ENCODE results near the gene FOXF1. TPM values are rescaled to one million over a fixed set of nuclear protein-coding genes. Genes with fewer than 3 reads are reported as not detected.

The FOXF1 gene
- polyA plus RNA-seq, 1 donor: 22.3 TPM

DNA sequence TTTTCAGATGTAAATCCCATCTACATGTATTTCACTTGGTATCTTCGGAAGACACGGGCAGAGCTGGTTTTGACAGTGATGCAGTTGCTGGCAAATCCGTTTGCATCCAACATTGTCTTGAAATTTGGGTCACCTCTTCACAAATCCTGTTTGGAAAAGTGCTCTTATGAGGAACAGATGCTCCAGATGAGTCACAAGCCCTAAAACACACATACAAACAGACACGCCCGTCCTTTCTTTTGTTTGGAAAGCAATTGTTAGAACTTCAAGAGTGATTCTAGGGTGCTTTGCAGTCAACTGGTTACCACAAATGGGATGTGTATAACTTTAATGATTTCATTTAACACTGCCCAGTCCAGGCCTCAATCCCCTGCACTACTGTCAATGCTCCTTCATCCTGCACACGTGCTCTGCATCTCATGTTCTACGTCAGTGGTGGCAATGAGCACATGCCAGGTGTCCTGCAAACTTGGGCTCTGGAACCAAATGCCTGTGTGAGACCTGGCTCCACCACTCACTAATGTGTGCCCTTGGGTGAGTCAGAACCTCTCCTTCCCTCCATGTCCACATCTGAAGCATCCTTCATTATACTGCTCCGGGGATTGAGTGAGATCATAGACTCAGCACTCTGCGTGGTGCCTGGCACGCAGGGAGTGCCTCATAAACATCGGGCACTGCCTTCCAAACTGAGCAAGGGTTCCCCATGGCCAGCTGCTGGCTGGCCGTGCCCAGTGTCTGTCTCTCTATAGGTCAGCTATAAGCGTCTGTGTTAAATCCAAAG lies 19.3 kb upstream of the FOXF1 start:
- Histone ChIP-seq H3K4me1 (ENCODE audit: control insufficient read depth, insufficient read depth, low read length) (peaks cover 12% of the 10 kb centered on the region), H3K27ac (ENCODE audit: low read length) (no peak overlapping the region), H3K36me3 (ENCODE audit: control insufficient read depth, insufficient read depth, low read length) (peaks cover 19% of the 10 kb centered on the region), H3K27me3 (ENCODE audit: control insufficient read depth, insufficient read depth, low read length) (peaks cover 87% of the 10 kb centered on the region), H3K4me3 (ENCODE audit: low read length) (no peak overlapping the region), H3K9me3 (ENCODE audit: control insufficient read depth, low read depth, low read length) (peaks cover 2% of the 10 kb centered on the region)
- no peak for DNase-seq
- no CpG with 5 or more reads among the region's 13 CpGs for WGBS (ENCODE audit: insufficient coverage, low lambda C conversion rate)

DNA sequence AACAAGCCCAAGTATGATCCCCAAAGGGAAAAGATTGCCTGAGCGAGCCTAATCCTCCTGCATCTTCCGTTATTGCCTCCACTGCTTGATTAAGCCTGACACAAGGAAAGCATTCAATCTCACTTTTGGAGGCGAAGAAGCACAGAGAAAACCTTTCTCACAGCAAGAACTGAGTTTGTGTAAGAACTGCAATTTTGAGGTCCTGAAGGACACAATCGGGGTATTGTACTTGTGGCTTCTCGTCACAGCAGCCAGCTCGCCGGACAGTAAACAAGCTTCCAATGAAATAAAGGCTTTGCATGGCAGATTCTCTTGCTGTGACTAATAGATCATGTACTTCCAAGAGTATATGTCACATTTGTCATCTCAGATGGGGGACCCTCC lies 18.7 kb upstream of the FOXF1 start:
- Histone ChIP-seq H3K36me3 (ENCODE audit: control insufficient read depth, insufficient read depth, low read length) (peaks cover 17% of the 10 kb centered on the region), H3K27ac (ENCODE audit: low read length) (no peak overlapping the region), H3K9me3 (ENCODE audit: control insufficient read depth, low read depth, low read length) (peaks cover 2% of the 10 kb centered on the region), H3K4me3 (ENCODE audit: low read length) (no peak overlapping the region), H3K27me3 (ENCODE audit: control insufficient read depth, insufficient read depth, low read length) (peaks cover 87% of the 10 kb centered on the region), H3K4me1 (ENCODE audit: control insufficient read depth, insufficient read depth, low read length) (peaks cover 12% of the 10 kb centered on the region)
- no peak for DNase-seq
- 67% methylated on average over 1 of the region's 7 CpGs for WGBS (ENCODE audit: insufficient coverage, low lambda C conversion rate)

DNA sequence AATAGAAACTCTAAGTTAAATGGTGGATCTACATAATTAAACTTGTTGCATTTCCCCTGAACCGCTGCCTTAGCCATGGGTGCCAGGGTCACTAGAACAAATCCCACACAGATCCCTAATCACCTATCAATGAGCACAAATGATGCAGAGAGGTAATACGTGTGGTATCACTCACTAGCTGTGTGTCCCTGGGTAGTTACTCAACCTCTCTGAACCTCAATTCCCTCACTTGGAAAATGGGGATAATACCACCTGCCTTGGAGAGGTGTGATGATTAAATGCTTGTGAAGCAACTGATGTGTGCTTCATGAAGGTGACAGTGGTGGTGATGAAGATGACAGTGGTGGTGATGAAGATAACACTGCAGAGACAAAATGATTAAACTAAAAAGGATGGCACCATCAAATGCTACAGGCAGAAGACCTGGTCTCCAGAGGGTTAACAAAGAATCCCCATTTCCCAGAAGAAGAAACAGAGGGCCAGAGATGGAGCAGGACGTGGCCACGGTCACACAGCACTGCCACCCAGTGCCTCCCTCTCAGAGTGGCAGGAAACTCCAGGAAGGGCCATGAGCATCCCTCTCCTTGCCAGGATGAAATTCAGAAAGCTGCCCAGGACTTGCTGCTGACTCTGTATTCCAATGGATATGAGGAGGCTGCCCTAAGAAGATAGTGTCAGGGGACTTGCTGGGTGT lies 17.9 kb upstream of the FOXF1 start:
- Histone ChIP-seq H3K27ac (ENCODE audit: low read length) (peak overlapping the region; percentile 74), H3K9me3 (ENCODE audit: control insufficient read depth, low read depth, low read length) (peaks cover 2% of the 10 kb centered on the region), H3K4me1 (ENCODE audit: control insufficient read depth, insufficient read depth, low read length) (peaks cover 12% of the 10 kb centered on the region), H3K4me3 (ENCODE audit: low read length) (no peak overlapping the region), H3K27me3 (ENCODE audit: control insufficient read depth, insufficient read depth, low read length) (peaks cover 88% of the 10 kb centered on the region), H3K36me3 (ENCODE audit: control insufficient read depth, insufficient read depth, low read length) (peaks cover 13% of the 10 kb centered on the region)
- no CpG with 5 or more reads among the region's 4 CpGs for WGBS (ENCODE audit: insufficient coverage, low lambda C conversion rate)
- DNase-seq: no peak

DNA sequence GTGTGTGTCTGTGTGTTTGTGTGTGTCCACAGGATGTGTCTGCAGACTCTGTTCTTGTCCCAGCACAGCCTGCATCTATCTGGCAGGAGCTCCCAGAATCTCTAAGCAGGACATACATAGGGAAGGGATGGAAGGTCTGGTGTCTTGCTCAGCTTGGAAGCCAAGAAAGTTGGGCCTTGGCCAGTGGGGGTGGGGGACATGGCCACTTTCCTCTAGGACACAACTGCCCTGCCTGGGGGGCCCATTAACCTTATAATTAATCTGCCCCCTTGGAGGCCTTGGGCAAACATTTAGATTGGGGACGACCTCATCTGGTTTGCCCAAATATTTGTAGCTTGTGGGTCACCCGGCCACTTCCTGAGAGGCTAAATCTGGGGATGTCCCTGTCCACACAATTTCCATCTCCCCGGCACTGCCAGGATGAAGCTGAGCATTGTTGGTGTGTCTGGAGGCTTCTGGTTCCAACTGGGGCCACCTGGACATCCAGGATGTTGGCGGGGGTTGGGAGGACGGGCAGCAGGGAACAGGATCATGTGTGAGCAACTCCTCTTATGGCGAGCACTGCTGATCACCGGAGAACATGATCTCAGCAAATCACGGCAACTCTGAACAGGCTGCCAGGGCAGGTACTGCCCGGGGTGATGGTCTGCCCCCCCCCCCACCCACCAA lies 17.2 kb upstream of the FOXF1 start:
- H3K4me1 ChIP-seq (ENCODE audit: control insufficient read depth, insufficient read depth, low read length): peaks cover 12% of the 10 kb centered on the region

DNA sequence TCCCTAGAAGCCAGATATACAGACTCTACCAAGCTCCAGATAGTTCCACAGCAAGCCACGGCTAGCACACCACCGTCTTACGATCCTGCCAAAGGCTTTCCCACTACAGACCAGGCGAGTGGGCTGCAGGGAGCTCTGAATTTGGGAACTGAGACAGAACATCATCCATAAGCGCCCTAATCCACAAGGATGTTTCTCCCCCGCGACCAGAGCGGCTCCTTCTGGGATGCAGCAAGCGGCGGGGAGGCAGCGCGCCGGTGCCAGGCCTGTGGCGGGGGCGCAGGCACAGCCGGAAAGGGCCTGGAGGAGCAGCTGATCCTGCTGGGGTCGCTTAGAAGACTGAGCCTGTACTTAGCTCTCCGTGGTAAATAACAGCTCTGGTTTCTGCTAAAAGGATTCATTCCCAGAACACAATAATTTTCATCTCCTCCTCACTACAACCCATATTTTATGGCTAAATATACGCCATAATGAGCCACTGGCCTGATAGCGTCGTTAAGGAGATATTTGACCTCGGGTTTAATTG lies 16.2 kb upstream of the FOXF1 start:
- Histone ChIP-seq H3K27ac (ENCODE audit: low read length) (peak overlapping the region; percentile 74), H3K27me3 (ENCODE audit: control insufficient read depth, insufficient read depth, low read length) (peaks cover 94% of the 10 kb centered on the region), H3K4me1 (ENCODE audit: control insufficient read depth, insufficient read depth, low read length) (peaks cover 12% of the 10 kb centered on the region), H3K36me3 (ENCODE audit: control insufficient read depth, insufficient read depth, low read length) (peaks cover 7% of the 10 kb centered on the region), H3K9me3 (ENCODE audit: control insufficient read depth, low read depth, low read length) (peaks cover 7% of the 10 kb centered on the region), H3K4me3 (ENCODE audit: low read length) (no peak overlapping the region)
- WGBS (ENCODE audit: insufficient coverage, low lambda C conversion rate): no CpG with 5 or more reads among the region's 22 CpGs
- DNase-seq: no peak

More for the DNA sequence above, 17.2 kb upstream of the FOXF1 start:
- peak overlapping the region; percentile 74 for H3K27ac ChIP-seq (ENCODE audit: low read length)
- H3K36me3 ChIP-seq (ENCODE audit: control insufficient read depth, insufficient read depth, low read length): peaks cover 13% of the 10 kb centered on the region
- H3K4me3 ChIP-seq (ENCODE audit: low read length): no peak overlapping the region
- peaks cover 93% of the 10 kb centered on the region for H3K27me3 ChIP-seq (ENCODE audit: control insufficient read depth, insufficient read depth, low read length)
- WGBS (ENCODE audit: insufficient coverage, low lambda C conversion rate): no CpG with 5 or more reads among the region's 9 CpGs
- DNase-seq: no peak
- H3K9me3 ChIP-seq (ENCODE audit: control insufficient read depth, low read depth, low read length): peaks cover 2% of the 10 kb centered on the region

DNA sequence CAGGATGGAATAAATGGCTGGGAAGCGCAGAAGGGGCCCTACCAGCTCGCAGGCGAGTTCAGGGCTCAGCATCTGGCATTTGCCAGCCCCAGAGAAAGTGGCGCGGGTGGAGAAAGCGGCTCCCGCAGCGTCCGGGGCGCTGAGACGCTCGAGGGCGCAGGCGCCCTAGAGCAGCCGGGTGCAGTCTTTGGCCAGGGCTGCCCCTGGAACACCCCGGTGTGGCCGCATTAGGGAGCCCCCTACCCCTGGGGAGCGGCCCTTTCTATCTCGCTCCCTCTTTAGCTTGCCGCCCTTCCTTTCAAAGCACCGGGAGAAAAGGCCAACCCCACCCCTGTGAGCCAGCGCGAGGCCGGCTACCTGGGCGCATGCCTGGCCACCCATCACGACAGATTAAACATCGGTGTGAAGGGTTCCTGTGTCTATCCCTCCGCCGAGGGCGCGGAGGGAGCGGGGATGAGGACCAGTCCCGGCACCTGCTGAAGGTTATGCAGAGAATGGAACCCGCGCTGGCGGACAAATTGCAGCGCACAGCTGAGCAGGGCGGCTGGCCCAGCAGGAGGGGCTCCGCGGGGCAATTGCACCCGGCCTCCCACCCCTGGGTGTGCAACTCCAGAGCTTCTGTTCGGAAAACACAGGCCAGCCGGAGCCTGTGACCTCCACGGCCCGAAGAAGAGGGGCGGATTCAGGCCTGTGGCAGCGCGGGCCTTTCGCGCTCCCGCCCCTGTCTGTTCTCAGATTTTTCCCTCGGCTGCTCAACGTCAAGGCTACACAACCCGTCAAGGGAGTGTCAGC lies 15.6 kb upstream of the FOXF1 start:
- no peak overlapping the region for H3K4me3 ChIP-seq (ENCODE audit: low read length)
- WGBS (ENCODE audit: insufficient coverage, low lambda C conversion rate): 0% methylated on average over 1 of the region's 54 CpGs

DNA sequence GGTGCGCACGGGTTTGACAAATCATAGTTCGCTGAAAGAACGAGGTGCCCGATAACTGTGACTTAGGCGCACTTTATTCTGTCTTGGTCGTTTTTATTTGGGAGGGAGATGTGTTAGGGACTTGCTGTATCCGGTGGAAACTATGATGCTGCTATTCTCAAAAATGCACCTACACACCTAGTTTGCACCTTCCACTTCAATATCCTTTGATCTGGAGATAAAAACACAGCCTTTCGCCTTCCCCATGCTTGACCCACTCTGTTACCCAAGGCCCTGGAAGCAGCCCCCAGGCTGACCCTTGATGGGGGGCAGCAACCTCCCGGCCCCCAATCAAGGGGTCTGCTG lies 15.0 kb upstream of the FOXF1 start:
- peaks cover 99% of the 10 kb centered on the region for H3K27me3 ChIP-seq (ENCODE audit: control insufficient read depth, insufficient read depth, low read length)
- peak overlapping the region; percentile 74 for H3K27ac ChIP-seq (ENCODE audit: low read length)
- no CpG with 5 or more reads among the region's 10 CpGs for WGBS (ENCODE audit: insufficient coverage, low lambda C conversion rate)
- H3K4me3 ChIP-seq (ENCODE audit: low read length): no peak overlapping the region
- peaks cover 7% of the 10 kb centered on the region for H3K9me3 ChIP-seq (ENCODE audit: control insufficient read depth, low read depth, low read length)
- H3K4me1 ChIP-seq (ENCODE audit: control insufficient read depth, insufficient read depth, low read length): peaks cover 12% of the 10 kb centered on the region
- H3K36me3 ChIP-seq (ENCODE audit: control insufficient read depth, insufficient read depth, low read length): no peaks in the 10 kb centered on the region
- no peak for DNase-seq

More for the DNA sequence above, 15.6 kb upstream of the FOXF1 start:
- H3K9me3 ChIP-seq (ENCODE audit: control insufficient read depth, low read depth, low read length): peaks cover 7% of the 10 kb centered on the region
- peak overlapping the region; percentile 74 for H3K27ac ChIP-seq (ENCODE audit: low read length)
- H3K4me1 ChIP-seq (ENCODE audit: control insufficient read depth, insufficient read depth, low read length): peaks cover 12% of the 10 kb centered on the region
- DNase-seq: no peak
- peaks cover 2% of the 10 kb centered on the region for H3K36me3 ChIP-seq (ENCODE audit: control insufficient read depth, insufficient read depth, low read length)
- H3K27me3 ChIP-seq (ENCODE audit: control insufficient read depth, insufficient read depth, low read length): peaks cover 94% of the 10 kb centered on the region

DNA sequence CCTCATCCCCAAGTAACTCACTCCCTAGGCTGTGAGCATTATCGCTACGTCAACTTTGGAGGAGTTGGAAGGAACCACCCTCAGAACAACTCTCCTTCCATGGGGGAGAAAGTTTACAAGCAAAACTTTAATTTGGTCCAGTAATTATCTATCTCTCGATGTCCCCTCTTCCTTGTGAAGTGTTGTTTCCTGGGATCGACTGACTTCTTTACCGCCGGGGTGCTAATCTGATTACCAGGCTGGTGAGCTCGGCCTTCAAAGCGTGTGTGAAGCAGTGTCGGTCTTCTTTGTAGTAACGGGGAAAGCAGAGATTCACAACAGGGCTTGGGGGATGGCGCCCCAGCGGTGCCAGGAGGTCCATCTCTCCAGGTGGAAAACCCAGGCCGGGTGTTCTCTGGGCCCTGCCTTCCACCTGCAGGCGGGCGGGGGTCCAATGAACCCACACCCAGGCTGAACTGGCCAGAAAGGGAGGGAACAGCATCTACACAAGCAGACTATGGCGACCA lies 14.5 kb upstream of the FOXF1 start:
- Histone ChIP-seq H3K4me1 (ENCODE audit: control insufficient read depth, insufficient read depth, low read length) (peaks cover 12% of the 10 kb centered on the region), H3K9me3 (ENCODE audit: control insufficient read depth, low read depth, low read length) (peaks cover 7% of the 10 kb centered on the region), H3K27ac (ENCODE audit: low read length) (peak overlapping the region; percentile 74), H3K36me3 (ENCODE audit: control insufficient read depth, insufficient read depth, low read length) (no peaks in the 10 kb centered on the region), H3K27me3 (ENCODE audit: control insufficient read depth, insufficient read depth, low read length) (peaks cover 99% of the 10 kb centered on the region), H3K4me3 (ENCODE audit: low read length) (no peak overlapping the region)
- no CpG with 5 or more reads among the region's 16 CpGs for WGBS (ENCODE audit: insufficient coverage, low lambda C conversion rate)
- DNase-seq: no peak

DNA sequence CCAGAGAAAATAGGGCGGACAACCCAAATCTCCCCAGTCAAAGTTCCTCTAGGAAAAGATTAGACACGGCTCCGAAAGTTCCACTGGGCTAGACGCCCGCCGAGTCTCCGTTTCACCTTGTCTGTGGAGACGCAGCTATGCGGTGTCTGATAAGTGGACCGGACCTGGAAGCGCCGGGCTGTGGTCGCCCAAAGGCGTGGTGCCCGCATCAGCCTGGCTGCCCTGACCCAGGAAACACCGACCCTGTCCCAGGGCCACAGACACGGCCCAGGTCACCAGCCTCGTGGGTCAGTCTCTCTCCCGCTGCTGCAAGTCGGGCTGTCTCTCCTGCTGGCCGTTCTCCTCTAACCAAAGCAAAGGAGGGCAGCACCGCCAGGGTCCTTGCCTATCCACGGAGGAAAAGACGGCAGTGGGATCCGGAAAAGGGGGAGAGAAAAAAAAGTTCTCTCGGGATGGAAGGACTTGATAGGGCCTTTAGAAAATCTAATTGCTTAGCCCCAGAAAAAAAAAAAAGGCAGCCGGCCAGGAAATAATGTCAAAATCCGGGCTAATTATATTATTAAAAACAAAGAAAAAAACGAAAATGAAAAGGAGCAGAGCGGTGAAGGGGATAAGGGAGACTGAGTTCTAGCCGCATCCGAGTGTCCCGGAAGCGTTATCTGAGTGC lies 13.9 kb upstream of the FOXF1 start:
- DNase-seq: no peak
- peak overlapping the region; percentile 74 for H3K27ac ChIP-seq (ENCODE audit: low read length)
- peaks cover 99% of the 10 kb centered on the region for H3K27me3 ChIP-seq (ENCODE audit: control insufficient read depth, insufficient read depth, low read length)
- WGBS (ENCODE audit: insufficient coverage, low lambda C conversion rate): 0% methylated on average over 4 of the region's 34 CpGs
- H3K4me1 ChIP-seq (ENCODE audit: control insufficient read depth, insufficient read depth, low read length): peaks cover 11% of the 10 kb centered on the region
- H3K4me3 ChIP-seq (ENCODE audit: low read length): peak overlapping the region; percentile 26
- no peaks in the 10 kb centered on the region for H3K36me3 ChIP-seq (ENCODE audit: control insufficient read depth, insufficient read depth, low read length)
- H3K9me3 ChIP-seq (ENCODE audit: control insufficient read depth, low read depth, low read length): peaks cover 7% of the 10 kb centered on the region
